WTC11 (cell line): Measurements from ENCODE around the gene TTC7B. TPM values are rescaled to one million over a fixed set of nuclear protein-coding genes. Genes with fewer than 3 reads are reported as not detected.
A peak's percentile ranks its signal among the peaks of the same experiment; 100 is the strongest.

Experiments
- ATAC-seq: fragments of 200-7000 bp; cut with Tn5 transposase; 2 replicates; pipeline ENCODE4 v1.10.0; 2021; ENCODE audit warnings: mild to moderate bottlenecking, moderate library complexity
- CTCF ChIA-PET: fragments of 300-600 bp; sonication (Branson Sonifier 250); formaldehyde crosslinking; loops from one replicate; lab custom pipeline; 2021; ENCODE audit warnings: antibody characterized with exemption; lab: Charles Lee
- POLR2A ChIA-PET: fragments of 350-600 bp; sonication (Branson Sonifier 250); formaldehyde crosslinking; loops from one replicate; lab custom pipeline; 2021; ENCODE audit warnings: antibody characterized with exemption; lab: Charles Lee
- DNase-seq: peaks from one replicate; pipeline ENCODE4 v3.0.0; 2021; ENCODE audit warnings: low spot score
- H3K27ac Mint-ChIP-seq: 2 replicates; pipeline ENCODE4 v1.8.0; 2021; ENCODE audit warnings: mixed read lengths
- H3K27me3 Mint-ChIP-seq: 2 replicates; pipeline ENCODE4 v1.8.0; 2021; ENCODE audit warnings: low read depth, mild to moderate bottlenecking, moderate library complexity, mixed read lengths
- H3K36me3 Mint-ChIP-seq: 2 replicates; pipeline ENCODE4 v1.8.0; 2021; ENCODE audit warnings: mixed read lengths
- H3K4me1 Mint-ChIP-seq: 2 replicates; pipeline ENCODE4 v1.8.0; 2022; ENCODE audit warnings: mixed read lengths
- H3K4me3 Mint-ChIP-seq: 2 replicates; pipeline ENCODE4 v1.8.0; 2021; ENCODE audit warnings: mild to moderate bottlenecking, moderate library complexity, mixed read lengths
- H3K9me3 Mint-ChIP-seq: 2 replicates; pipeline ENCODE4 v1.8.0; 2021; ENCODE audit warnings: mixed read lengths
- ATF2 ChIP-seq: sonication (generic); formaldehyde crosslinking; IDR thresholded peaks from 2 replicates; pipeline ENCODE4 v1.8.1; 2022; ENCODE audit warnings: low read depth, missing genetic modification reagents, borderline replicate concordance
- E2F4 ChIP-seq: sonication (generic); formaldehyde crosslinking; IDR thresholded peaks from 2 replicates; pipeline ENCODE4 v1.8.1; 2022; ENCODE audit warnings: low read depth, mild to moderate bottlenecking, moderate library complexity, missing genetic modification reagents, borderline replicate concordance
- ERG ChIP-seq: fragments of 250-450 bp; sonication (Bioruptor Pico); IDR thresholded peaks from 2 replicates; pipeline ENCODE4 v1.8.0; 2021; ENCODE audit warnings: mild to moderate bottlenecking
- ESRRA ChIP-seq: sonication (generic); formaldehyde crosslinking; IDR thresholded peaks from 2 replicates; pipeline ENCODE4 v1.8.1; 2022; ENCODE audit warnings: mild to moderate bottlenecking, missing genetic modification reagents, borderline replicate concordance
- FOXK1 ChIP-seq: sonication (generic); formaldehyde crosslinking; IDR thresholded peaks from 2 replicates; pipeline ENCODE4 v1.8.0; 2022; ENCODE audit warnings: mild to moderate bottlenecking, moderate library complexity, missing genetic modification reagents
- GTF2I ChIP-seq: fragments of 250-450 bp; sonication (Bioruptor Pico); conservative IDR thresholded peaks from 2 replicates; pipeline ENCODE4 v1.4.0; 2021; ENCODE audit warnings: mild to moderate bottlenecking
- HMGA2 ChIP-seq: fragments of 250-450 bp; sonication (Bioruptor Pico); IDR thresholded peaks from 2 replicates; pipeline ENCODE4 v1.4.0; 2021; ENCODE audit warnings: mild to moderate bottlenecking, moderate library complexity
- MLX ChIP-seq: sonication (generic); formaldehyde crosslinking; IDR thresholded peaks from 2 replicates; pipeline ENCODE4 v1.8.1; 2023; ENCODE audit warnings: mild to moderate bottlenecking, missing genetic modification reagents, moderate library complexity
- NR2C2 ChIP-seq: sonication (generic); formaldehyde crosslinking; IDR thresholded peaks from 2 replicates; pipeline ENCODE4 v1.8.0; 2022; ENCODE audit warnings: mild to moderate bottlenecking, missing genetic modification reagents
- OVOL2 ChIP-seq: fragments of 250-450 bp; sonication (Bioruptor Pico); IDR thresholded peaks from 2 replicates; pipeline ENCODE4 v1.9.0; 2021; ENCODE audit warnings: mild to moderate bottlenecking, borderline replicate concordance
- PREB ChIP-seq: sonication (generic); formaldehyde crosslinking; IDR thresholded peaks from 2 replicates; pipeline ENCODE4 v1.8.1; 2022; ENCODE audit warnings: mild to moderate bottlenecking, missing genetic modification reagents, moderate library complexity, borderline replicate concordance
- PRRX2 ChIP-seq: fragments of 250-450 bp; sonication (Bioruptor Pico); IDR thresholded peaks from 2 replicates; pipeline ENCODE4 v1.8.0; 2021; ENCODE audit warnings: mild to moderate bottlenecking
- ZMAT4 ChIP-seq: fragments of 250-450 bp; sonication (Bioruptor Pico); IDR thresholded peaks from 2 replicates; pipeline ENCODE4 v1.9.0; 2021; ENCODE audit warnings: mild to moderate bottlenecking
- ZNF232 ChIP-seq: sonication (generic); formaldehyde crosslinking; IDR thresholded peaks from 2 replicates; pipeline ENCODE4 v1.8.0; 2022; ENCODE audit warnings: mild to moderate bottlenecking, missing genetic modification reagents
- ZNF416 ChIP-seq: fragments of 250-450 bp; sonication (Bioruptor Pico); IDR thresholded peaks from 2 replicates; pipeline ENCODE4 v1.9.0; 2021; ENCODE audit warnings: mild to moderate bottlenecking, inconsistent platforms
- ZNF512 ChIP-seq: sonication (generic); formaldehyde crosslinking; IDR thresholded peaks from 2 replicates; pipeline ENCODE4 v1.8.1; 2022; ENCODE audit warnings: missing genetic modification reagents, borderline replicate concordance
- ZNF532 ChIP-seq: fragments of 250-450 bp; sonication (Bioruptor Pico); IDR thresholded peaks from 2 replicates; pipeline ENCODE4 v1.9.0; 2021; ENCODE audit warnings: mild to moderate bottlenecking, borderline replicate concordance
- ZSCAN18 ChIP-seq: fragments of 250-450 bp; sonication (Bioruptor Pico); IDR thresholded peaks from 2 replicates; pipeline ENCODE4 v2.1.2; 2022; ENCODE audit warnings: mild to moderate bottlenecking, moderate library complexity
- total RNA-seq: library from RNA; stranded (reverse); gene quantifications from 3 replicates; pipeline ENCODE4 v1.2.3, GENCODE V29; 2021

The TTC7B gene
- total RNA-seq, 1 experiment from 2014 or later = 27.6 TPM

- CTCF ChIA-PET = interaction anchor here (0.8 kb wide), 1 partner anchor 50 kb away, joined by 3 read pairs; no protein-coding TSS in a partner anchor
- POLR2A ChIA-PET = no interaction called here
- peak; percentile 29; the same call in 1 of the 2 replicates for ATAC-seq
- DNase-seq = no peak
- Mint-ChIP-seq H3K27ac (no peak overlapping the region; the same call in 1 of the 2 replicates), H3K4me3 (no peak overlapping the region), H3K4me1 (peaks cover 43% of the 10 kb centered on the region), H3K27me3 (no peaks in the 10 kb centered on the region), H3K36me3 (no peaks in the 10 kb centered on the region), H3K9me3 (no peaks in the 10 kb centered on the region)
- TF ChIP-seq ZNF416 (CRISPR knock-in tag) (no peak), PREB (CRISPR knock-in tag) (no peak), ESRRA (CRISPR knock-in tag) (no peak), ZSCAN18 (CRISPR knock-in tag) (no peak), E2F4 (CRISPR knock-in tag) (no peak), ZMAT4 (CRISPR knock-in tag) (no peak), FOXK1 (CRISPR knock-in tag) (no peak), ATF2 (no peak), ZNF512 (CRISPR knock-in tag) (no peak), NR2C2 (CRISPR knock-in tag) (no peak), OVOL2 (CRISPR knock-in tag) (no peak), MLX (CRISPR knock-in tag) (no peak), ERG (CRISPR knock-in tag) (no peak), GTF2I (CRISPR knock-in tag) (no peak)
Measured at GRCh38 chr14:90608929-90609341, 207.3 kb downstream of the TTC7B start.

GRCh38 chr14:90608281-90608680, 207.9 kb downstream of the TTC7B start:
- ATAC-seq = no peak
- Mint-ChIP-seq H3K36me3 (no peaks in the 10 kb centered on the region), H3K4me3 (no peak overlapping the region), H3K27me3 (no peaks in the 10 kb centered on the region), H3K4me1 (peaks cover 49% of the 10 kb centered on the region), H3K27ac (peak overlapping the region; percentile 30; the same call in 1 of the 2 replicates), H3K9me3 (no peaks in the 10 kb centered on the region)
- no peak for DNase-seq
- ChIA-PET CTCF (no interaction called here), POLR2A (no interaction called here)
- TF ChIP-seq PRRX2 (CRISPR knock-in tag) (no peak), E2F4 (CRISPR knock-in tag) (no peak), HMGA2 (CRISPR knock-in tag) (no peak), ZNF532 (CRISPR knock-in tag) (no peak), ZNF232 (CRISPR knock-in tag) (no peak)
